Ishikawa (cell line): ENCODE measurements around the gene TCP11L2.

Experiments
- CEBPB ChIP-seq: IDR thresholded peaks from 2 replicates; pipeline ENCODE4 v1.6.1; 2012
- CREB1 ChIP-seq: IDR thresholded peaks from 2 replicates; pipeline ENCODE4 v1.6.1; 2012; ENCODE audit warnings: low read depth
- EGR1 ChIP-seq: IDR thresholded peaks from 2 replicates; pipeline ENCODE4 v1.6.1; 2012
- EP300 ChIP-seq: IDR thresholded peaks from 2 replicates; pipeline ENCODE4 v1.6.1; 2012; ENCODE audit warnings: borderline replicate concordance
- FOXM1 ChIP-seq: IDR thresholded peaks from 2 replicates; pipeline ENCODE4 v1.6.1; 2012; ENCODE audit warnings: low read depth, borderline replicate concordance
- MAX ChIP-seq: IDR thresholded peaks from 2 replicates; pipeline ENCODE4 v1.6.1; 2012
- NFIC ChIP-seq: IDR thresholded peaks from 2 replicates; pipeline ENCODE4 v1.6.1; 2012
- RAD21 ChIP-seq: IDR thresholded peaks from 2 replicates; pipeline ENCODE4 v1.6.1; 2012; ENCODE audit warnings: low read depth
- REST ChIP-seq: IDR thresholded peaks from 2 replicates; pipeline ENCODE4 v1.6.1; 2012; ENCODE audit warnings: low read depth, mild to moderate bottlenecking
- TAF1 ChIP-seq: IDR thresholded peaks from 2 replicates; pipeline ENCODE4 v1.6.1; 2012; ENCODE audit warnings: low read depth, mild to moderate bottlenecking
- TCF12 ChIP-seq: IDR thresholded peaks from 2 replicates; pipeline ENCODE4 v1.6.1; 2012; ENCODE audit warnings: low read depth
- TEAD4 ChIP-seq: IDR thresholded peaks from 2 replicates; pipeline ENCODE4 v1.6.1; 2012
- USF1 ChIP-seq: IDR thresholded peaks from 2 replicates; pipeline ENCODE4 v1.6.1; 2012
- YY1 ChIP-seq: IDR thresholded peaks from 2 replicates; pipeline ENCODE4 v1.6.1; 2012; ENCODE audit warnings: low read depth
- ZBTB7A ChIP-seq: IDR thresholded peaks from 2 replicates; pipeline ENCODE4 v1.6.1; 2012; ENCODE audit warnings: low read depth

The TCP11L2 gene

GRCh38 chr12:106300761-106301160 is 1.8 kb upstream of the TCP11L2 start:
- TF ChIP-seq TCF12 (no peak), EGR1 (no peak), YY1 (no peak), CEBPB (no peak), TAF1 (no peak), FOXM1 (no peak), REST (no peak), MAX (no peak), TEAD4 (no peak), USF1 (no peak), NFIC (no peak)

GRCh38 chr12:106301241-106301610 is 1.3 kb upstream of the TCP11L2 start:
- TF ChIP-seq TAF1 (no peak), RAD21 (no peak), ZBTB7A (no peak), REST (no peak), EP300 (no peak), CREB1 (no peak), NFIC (no peak), USF1 (no peak), YY1 (no peak), TCF12 (no peak), EGR1 (no peak), MAX (no peak)

GRCh38 chr12:106301611-106302321 is 767 bp upstream of the TCP11L2 start:
- TF ChIP-seq NFIC (peak; percentile 44; the same call in 1 of the 2 replicates), MAX (peak; percentile 25; the same call in 1 of the 2 replicates), TCF12 (peak; percentile 29; the same call in 1 of the 2 replicates), FOXM1 (no peak), EP300 (no peak), YY1 (no peak), USF1 (no peak), TEAD4 (no peak), EGR1 (no peak), RAD21 (no peak), TAF1 (no peak), ZBTB7A (no peak), CREB1 (no peak), REST (no peak), CEBPB (no peak)

GRCh38 chr12:106303202-106303820 is 778 bp downstream of the TCP11L2 start:
- TF ChIP-seq TCF12 (0 out of 2 replicates have a peak, but pooled peaks have one; percentile 3), FOXM1 (no peak)
